GM21526 (cell line): ENCODE data around the gene BAIAP3.

ENCODE experiments used
- ATAC-seq: cut with Tn5 transposase; IDR thresholded peaks from one replicate; pipeline ENCODE4 v1.9.1; 2021; ENCODE audit warnings: moderate library complexity; ENCODE audit not compliant: unreplicated experiment, low FRiP score

BAIAP3 gene

DNA sequence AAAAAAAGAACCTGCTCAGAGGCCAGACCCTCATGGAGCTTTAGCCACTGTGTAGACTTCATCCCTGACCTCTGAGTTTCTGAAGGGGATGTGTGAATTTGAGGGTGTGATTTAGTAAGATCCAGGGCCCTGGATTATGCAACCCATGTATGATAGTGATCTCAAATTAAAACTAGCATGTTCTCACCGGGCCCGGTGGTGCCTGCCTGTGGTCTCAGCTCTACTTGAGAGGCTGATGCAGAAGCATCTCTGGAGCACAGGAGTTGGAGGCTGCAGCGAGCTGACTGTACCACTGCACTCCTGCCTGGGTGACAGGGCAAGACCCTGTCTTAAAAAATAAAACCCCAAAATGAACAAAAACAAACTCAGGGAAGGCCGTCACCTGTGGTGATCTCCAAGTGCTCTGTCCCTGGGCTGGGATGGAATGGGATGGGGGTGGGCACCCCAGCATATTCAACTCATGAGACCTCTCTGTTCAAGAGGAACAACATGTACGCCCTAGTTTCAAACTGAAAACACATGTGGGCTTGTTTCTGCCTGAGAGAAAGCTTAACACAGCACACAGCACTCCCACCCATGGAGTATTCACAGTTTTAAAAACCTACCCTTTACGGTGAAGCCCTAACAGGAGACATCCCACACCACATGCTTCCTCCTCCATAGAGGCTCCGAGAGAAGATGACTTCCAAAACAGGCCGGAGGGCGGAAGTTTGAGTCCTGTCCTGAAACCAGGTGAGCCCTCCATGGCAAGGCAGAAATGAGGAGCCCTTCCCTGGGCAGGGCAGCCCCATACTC lies 48.4 kb downstream of the BAIAP3 start:
- no peak for ATAC-seq

DNA sequence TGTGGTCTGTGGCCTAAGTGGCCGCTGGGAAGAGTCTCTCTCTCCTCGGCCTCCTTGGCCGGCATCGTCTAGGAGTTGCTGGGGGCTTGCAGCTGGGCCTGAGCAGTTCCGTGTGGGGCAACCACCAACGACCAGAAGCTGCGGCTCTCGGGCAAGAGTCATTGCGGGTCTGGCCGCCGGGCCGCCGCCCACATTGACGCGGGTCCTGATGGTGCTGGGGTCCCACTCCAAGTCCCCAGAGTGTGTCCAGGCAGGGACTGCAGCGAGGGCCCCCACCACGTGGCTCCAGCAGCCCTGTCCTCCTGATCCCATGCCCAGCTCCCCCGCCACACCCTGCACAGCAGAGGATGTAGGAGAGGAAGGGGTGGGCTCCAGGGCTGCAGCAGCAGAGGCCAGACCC lies 50.1 kb downstream of the BAIAP3 start:
- ATAC-seq = no peak

DNA sequence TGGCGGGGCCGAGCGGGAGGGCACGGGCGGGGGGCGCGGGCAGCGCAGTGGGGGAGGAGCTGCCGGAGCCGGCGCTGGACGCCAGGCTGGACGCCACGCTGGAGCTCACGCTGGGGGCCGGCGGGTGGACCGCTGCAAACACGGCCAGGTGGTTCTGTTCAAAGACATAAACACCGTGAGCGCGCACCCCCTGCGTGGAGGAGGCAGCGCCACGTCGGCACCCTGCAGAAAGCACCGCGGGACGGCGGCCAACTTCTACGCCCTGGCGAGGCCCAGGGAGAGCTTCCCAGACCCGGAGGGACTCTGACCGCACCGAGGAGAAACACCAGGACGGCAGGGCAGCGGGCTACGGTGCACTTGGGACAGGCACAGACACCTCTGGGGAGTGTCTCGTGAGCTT lies 51.8 kb downstream of the BAIAP3 start:
- ATAC-seq = no peak

DNA sequence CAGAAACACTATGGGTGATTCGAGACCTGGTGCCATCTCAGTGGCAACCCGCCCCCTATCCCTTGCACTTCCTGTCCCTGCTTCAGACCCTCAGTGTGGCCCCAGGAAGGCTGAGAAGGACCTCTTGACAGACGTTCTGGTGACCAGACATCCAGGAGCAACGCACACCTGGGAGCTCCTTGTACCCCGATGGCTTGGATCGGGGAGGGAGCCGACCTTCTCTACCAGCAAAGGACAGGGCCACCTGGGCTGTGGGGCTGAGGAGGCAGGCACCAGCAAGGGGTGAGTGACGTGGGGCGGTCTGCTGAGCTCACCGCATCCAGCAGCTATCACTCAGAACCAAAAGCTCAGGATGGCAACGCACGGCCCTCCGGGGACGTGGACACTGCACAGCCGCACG lies 53.9 kb downstream of the BAIAP3 start:
- ATAC-seq = no peak

DNA sequence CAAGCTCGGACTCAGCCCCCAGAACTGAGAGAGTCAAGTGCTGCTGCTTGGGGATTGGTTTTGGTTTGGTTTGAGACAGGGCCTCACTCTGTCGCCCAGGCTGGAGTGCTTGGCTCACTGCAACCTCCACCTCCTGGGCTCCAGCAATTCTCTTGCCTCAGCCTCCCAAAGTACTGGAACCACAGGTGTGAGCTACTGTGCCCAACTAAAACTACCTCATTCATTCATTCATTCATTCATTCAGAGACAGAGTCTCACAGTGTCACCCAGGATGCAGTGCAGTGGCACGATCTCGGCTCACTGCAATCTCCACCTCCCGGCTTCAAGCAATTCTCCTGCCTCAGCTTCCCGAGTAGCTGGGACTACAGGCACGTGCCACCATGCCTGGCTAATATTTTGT lies 56.3 kb downstream of the BAIAP3 start:
- ATAC-seq = no peak

DNA sequence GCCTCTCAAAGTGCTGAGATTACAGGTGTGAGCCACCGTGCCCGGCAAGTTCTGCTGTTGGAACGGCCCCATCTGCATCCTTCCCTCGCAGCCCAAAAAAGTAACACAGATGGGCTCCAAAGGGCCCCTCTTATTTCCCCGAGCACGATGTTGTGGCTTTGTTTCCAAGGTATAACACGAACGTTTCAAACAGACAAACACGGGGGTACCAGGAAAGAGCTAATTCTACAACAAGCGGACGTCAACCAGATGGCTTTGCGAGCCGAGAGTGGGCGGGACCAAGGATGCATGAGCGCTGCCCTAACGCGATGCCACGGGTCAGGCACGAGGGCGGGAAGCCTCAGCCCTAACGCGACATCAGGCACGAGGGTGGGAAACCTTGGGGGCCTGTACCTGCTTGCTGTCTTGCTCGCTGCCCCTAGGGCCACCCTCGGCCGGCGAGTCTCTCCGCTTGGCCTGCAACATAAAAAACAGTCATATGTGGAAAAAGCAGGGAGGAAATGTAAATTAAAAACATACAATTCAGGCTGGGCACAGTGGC lies 56.9 kb downstream of the BAIAP3 start:
- no peak for ATAC-seq

DNA sequence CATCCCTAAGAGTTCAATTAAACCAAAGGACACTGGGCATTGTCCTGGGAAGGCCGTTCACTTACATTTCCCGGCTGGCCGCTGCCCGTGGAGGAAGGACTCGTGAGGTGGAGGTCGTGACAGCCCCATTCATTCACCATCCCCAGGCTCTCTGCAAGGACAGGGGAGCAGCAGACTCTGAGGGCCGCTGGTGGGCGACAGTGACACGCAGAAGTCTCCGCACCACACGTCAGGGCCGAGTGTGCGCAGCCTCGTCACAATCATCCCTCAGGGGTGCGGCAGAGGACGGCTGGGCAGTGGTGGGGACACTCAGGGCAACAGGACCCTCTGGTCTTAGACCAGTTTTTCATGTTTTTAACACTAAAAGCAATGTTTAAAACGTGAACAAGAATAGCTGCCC lies 59.4 kb downstream of the BAIAP3 start:
- ATAC-seq = no peak

DNA sequence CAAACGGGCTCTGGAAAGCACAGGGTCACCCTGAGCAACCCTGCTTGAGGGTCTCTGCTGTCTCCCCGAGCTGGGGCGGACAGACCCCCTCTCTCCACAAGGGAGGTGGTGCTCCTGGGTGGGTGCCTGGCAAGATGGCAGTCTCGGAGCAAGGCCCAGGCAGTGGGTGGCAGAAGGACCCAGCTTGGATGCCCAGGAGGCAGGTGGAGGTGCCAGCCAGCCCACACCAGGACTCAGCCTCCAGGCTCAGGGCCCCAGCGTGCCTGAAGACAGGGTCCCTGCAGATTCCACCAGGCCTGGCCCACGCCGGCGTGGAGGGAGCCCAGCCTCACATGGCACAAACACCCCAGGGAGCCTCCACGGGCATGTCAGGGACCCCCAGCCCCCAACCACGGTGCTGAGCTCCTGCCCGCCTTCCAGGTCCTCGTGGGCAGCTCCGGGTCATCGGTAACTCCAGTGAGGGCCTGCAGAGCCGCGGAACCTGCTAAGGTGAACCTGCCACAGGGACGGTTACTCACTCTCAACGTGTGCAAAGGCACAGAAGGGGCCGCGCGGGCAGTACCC lies 60.2 kb downstream of the BAIAP3 start:
- ATAC-seq = no peak

DNA sequence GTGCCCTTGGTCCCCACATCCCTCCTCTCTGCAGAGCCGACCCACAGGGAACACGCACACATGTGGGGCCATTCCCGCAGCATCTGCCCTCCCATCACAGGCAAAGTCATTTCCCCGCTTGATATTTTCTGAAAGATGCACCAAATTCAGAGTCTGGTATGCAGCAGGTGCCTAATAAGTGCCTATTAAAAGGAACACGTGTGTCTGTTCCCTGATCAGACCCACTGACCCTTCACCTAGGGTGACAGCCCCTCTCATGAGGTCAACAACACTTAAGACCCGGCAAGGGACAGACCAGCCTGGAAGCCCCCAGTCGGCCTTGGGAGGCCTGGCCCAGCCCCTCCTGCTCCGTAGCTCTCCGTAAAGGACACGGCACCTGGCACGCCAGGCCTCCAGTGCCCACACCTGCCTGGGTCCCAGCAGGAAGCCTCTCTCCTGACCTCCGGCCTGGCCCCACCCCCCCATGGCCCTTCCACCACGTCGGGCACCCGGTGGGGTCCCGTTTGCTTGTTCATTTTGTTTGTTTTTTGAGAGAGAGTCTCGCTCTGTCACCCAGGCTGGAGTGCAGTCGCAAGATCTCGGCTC lies 61.0 kb downstream of the BAIAP3 start:
- ATAC-seq = no peak

DNA sequence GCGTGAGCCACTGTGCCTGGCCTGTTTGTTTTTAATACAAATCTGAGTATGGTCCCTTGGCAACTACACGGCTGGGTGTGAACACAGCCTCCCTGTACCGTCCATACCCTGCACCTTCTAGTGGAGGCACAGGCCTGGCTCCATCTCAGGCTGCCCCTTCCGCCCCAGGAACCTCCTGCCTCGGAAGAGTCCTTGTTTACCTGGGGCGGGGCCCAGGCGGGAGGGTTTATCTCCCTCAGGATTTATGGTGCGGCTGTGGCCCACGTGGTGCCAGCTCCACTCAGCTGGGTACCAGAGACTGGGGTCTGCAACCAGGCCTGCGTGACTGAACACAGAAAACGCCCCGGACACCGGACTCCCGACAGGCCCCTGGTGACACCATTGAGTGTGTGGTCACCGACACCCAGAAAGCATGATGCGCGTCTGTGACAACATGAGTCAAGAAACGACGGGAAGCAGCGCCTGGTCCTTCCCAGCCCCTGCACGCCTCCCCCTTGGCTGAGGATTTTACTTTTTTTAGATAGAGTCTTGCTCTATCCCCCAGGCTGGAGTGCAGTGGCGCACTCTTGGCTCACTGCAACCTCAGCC lies 62.1 kb downstream of the BAIAP3 start:
- ATAC-seq = no peak

DNA sequence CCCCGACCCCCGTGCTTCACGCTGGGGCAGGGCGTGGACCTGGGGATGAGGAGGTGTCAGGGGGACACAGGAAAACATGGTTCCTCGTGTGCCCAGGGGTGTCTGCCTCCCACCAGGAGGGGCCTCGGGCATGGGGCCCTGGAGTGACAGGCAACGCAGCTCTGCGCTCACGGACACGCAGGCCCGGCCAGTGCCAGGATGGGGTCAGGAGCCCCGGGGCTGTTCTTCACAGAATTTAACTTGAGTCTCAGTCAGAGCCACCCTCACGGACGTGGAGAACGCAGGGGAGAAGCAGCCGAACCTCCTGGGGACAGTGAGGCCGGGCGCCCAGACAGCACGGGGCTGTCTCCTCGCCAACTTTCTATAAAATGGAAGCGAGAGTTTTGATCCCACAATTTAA lies 64.3 kb downstream of the BAIAP3 start:
- ATAC-seq = no peak

DNA sequence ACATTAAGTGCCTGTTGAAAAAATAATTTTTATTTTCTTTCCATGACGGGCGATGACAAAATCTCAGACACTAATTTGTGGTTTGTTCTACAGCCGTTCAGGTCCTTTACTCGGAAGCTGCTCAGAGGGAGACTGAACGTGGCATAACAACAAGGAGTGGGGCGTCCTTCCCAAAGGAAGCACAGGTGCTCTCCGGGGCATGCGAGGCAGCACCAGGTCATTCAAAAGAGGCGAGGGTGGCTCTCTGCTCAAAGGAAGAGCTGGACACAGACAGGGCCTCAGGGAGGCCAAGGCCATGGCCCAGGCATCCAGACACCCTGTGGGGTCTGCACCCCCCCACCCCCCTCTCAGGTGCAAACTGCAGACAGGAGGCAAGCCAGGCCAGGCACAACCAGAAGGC lies 64.9 kb downstream of the BAIAP3 start:
- ATAC-seq = no peak
